ENCODE results near the gene ITPRIP. TPM values are rescaled to one million over a fixed set of nuclear protein-coding genes. Genes with fewer than 3 reads are reported as not detected.

Gene ITPRIP
- total and polyA plus RNA-seq, 2 of the 8 experiments (the other 6 are each of a cell fraction or from before 2014, with no cell fraction given): 15.3 to 16.9 TPM

DNA sequence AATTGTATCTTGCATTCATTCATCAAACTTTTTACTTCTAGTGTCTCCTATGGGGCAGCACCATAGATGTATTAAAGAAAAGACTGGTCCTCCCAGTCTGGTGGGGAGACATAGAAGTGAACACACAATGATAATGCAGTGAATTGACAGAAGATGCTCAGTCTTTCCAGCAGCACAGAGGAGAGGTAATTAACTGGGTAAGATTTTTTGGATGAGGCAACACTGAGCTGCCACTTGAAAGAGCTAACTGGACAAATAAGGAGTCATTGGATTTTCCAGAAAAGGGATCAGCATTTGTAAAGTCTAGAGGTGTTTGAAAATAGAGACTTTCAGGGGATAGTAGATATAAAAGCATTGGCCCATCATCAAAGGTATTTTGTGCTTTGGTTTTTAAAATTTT, 7.2 kb upstream of the ITPRIP start:
- H2AK5ac ChIP-seq (ENCODE audit: low read depth, low read length): no peak overlapping the region
- peaks cover 0 to 9% (median 3%) of the 10 kb centered on the region in 4 experiments; a peak in 2 of 7 replicates for H3K4me1 ChIP-seq (replicated peaks in 1 of 4; ENCODE audit: control insufficient read depth in 3 of 4, insufficient read depth in 4 of 4, low read length in 3 of 4)
- no peaks in the 10 kb centered on the region for H3K27me3 ChIP-seq (replicated peaks in 1 of 4; ENCODE audit: control insufficient read depth in 3 of 4, extremely low read depth in 1 of 4, insufficient read depth in 3 of 4, low read length in 3 of 4)
- no peak overlapping the region for H2BK120ac ChIP-seq (replicated peaks; ENCODE audit: low read depth, low read length)
- H2BK12ac ChIP-seq (ENCODE audit: low read depth, low read length): no peak overlapping the region
- no peak overlapping the region for H3K23ac ChIP-seq (ENCODE audit: insufficient read length)
- H4K5ac ChIP-seq (ENCODE audit: insufficient read length, low read depth, low read length): no peak overlapping the region
- POLR2A ChIA-PET (ENCODE audit: partially characterized antibody): interaction anchor here (1.7 kb wide), 1 partner anchor 56 kb away, joined by 4 read pairs; no protein-coding TSS in a partner anchor
- H4K20me1 ChIP-seq (replicated peaks in 1 of 2; ENCODE audit: control insufficient read depth in 1 of 2, insufficient read depth in 2 of 2, low read length in 2 of 2): no peaks in the 10 kb centered on the region
- H2BK20ac ChIP-seq (ENCODE audit: low read length): no peak overlapping the region
- H4K8ac ChIP-seq (ENCODE audit: extremely low read depth, insufficient read depth, low read length): no peak overlapping the region
- no peak overlapping the region for H3K27ac ChIP-seq (ENCODE audit: low read depth, low read length)
- no peak overlapping the region for H3K4me3 ChIP-seq (ENCODE audit: extremely low read depth in 1 of 4, insufficient read depth in 2 of 4, low read depth in 3 of 4, low read length in 4 of 4)
- no peak overlapping the region for H2BK15ac ChIP-seq (ENCODE audit: low read length)
- no peak overlapping the region for H2AFZ ChIP-seq (ENCODE audit: low read length)
- H3K4ac ChIP-seq (replicated peaks; ENCODE audit: insufficient read length, low read depth, low read length): no peak overlapping the region
- no peaks in the 10 kb centered on the region for H3K79me2 ChIP-seq (ENCODE audit: control insufficient read depth in 1 of 2, insufficient read depth in 2 of 2, low read length in 2 of 2)
- no peaks in the 10 kb centered on the region for H3K9me3 ChIP-seq (ENCODE audit: insufficient read depth in 2 of 2, low read depth in 1 of 2, low read length in 1 of 2)
- H3K23me2 ChIP-seq (ENCODE audit: low read depth, low read length): no peaks in the 10 kb centered on the region
- no peaks in the 10 kb centered on the region for H3K79me1 ChIP-seq (ENCODE audit: low read depth, low read length)
- no peak overlapping the region for H3K56ac ChIP-seq (replicated peaks; ENCODE audit: insufficient read length, low read depth, low read length)
- FAIRE-seq (no peak), DNase-seq (ENCODE audit: low read depth in 1 of 2, low spot score in 2 of 2) (no peak)
- no peak overlapping the region for H2BK5ac ChIP-seq (ENCODE audit: low read depth, low read length)
- no peaks in the 10 kb centered on the region for H3K36me3 ChIP-seq (ENCODE audit: control insufficient read depth in 2 of 4, insufficient read depth in 4 of 4, low read length in 3 of 4)
- no peak overlapping the region for H3K14ac ChIP-seq (ENCODE audit: insufficient read length)
- no peak overlapping the region for H4K91ac ChIP-seq (replicated peaks; ENCODE audit: insufficient read length, low read length)
- H3K4me2 ChIP-seq (ENCODE audit: insufficient read depth in 1 of 2, low read depth in 2 of 2, low read length in 2 of 2): no peak overlapping the region
- no peak overlapping the region for H3K9ac ChIP-seq (replicated peaks in 1 of 4; ENCODE audit: extremely low read depth in 1 of 4, low read depth in 3 of 4, low read length in 3 of 4)
- H3K18ac ChIP-seq (ENCODE audit: extremely low read depth, low read length): no peak overlapping the region
- CTCF ChIA-PET (ENCODE audit: partially characterized antibody): interaction anchor here (1.1 to 17.2 kb wide), 5 partner anchors 10 to 71 kb away, joined by 5 to 379 read pairs (median 155); no protein-coding TSS in a partner anchor
- no peak for TF ChIP-seq SP2 (IDR thresholded peaks at IDR 0.05; ENCODE audit: low read length)
- TF ChIP-seq TAF7 (optimal IDR thresholded peaks at IDR 0.05; ENCODE audit: borderline replicate concordance, low read depth, low read length): no peak
- TF ChIP-seq NRF1 (IDR thresholded peaks at IDR 0.05; ENCODE audit: low read depth, low read length): no peak
- no peak for TF ChIP-seq EZH2 (IDR thresholded peaks at IDR 0.05; ENCODE audit: low read depth, low read length, severe bottlenecking)
- no peak for TF ChIP-seq CHD2 (IDR thresholded peaks at IDR 0.05; ENCODE audit: low read length)
- no peak for TF ChIP-seq HDAC6 (IDR thresholded peaks at IDR 0.05; ENCODE audit: low read depth, low read length)
- TF ChIP-seq SIRT6 (IDR thresholded peaks at IDR 0.05; ENCODE audit: low read length): no peak
- TF ChIP-seq FOSL1 (IDR thresholded peaks at IDR 0.05; ENCODE audit: insufficient read depth, low read depth, low read length): no peak
- no peak for TF ChIP-seq CHD1 (IDR thresholded peaks at IDR 0.05; ENCODE audit: low read depth, low read length)
- no peak for TF ChIP-seq TBP (IDR thresholded peaks at IDR 0.05; ENCODE audit: low read depth, low read length)
- no peak for TF ChIP-seq BCL11A (IDR thresholded peaks at IDR 0.05; ENCODE audit: low read depth in 2 of 2, low read length in 2 of 2)

Data from H1 (cell line).